IMR-90 (cell line): ENCODE results near the gene LINC01488.

Source experiments
- CTCF ChIP-seq: conservative IDR thresholded peaks from 2 replicates; pipeline ENCODE4 v1.5.1; 2012; ENCODE audit warnings: mild to moderate bottlenecking, low read depth, low read length, improper control_type of control experiment
- RAD21 ChIP-seq: IDR thresholded peaks from 2 replicates; pipeline ENCODE4 v1.6.1; 2012; ENCODE audit warnings: low read length, improper control_type of control experiment
- SMC3 ChIP-seq: fragments of 150-350 bp; IDR thresholded peaks from 2 replicates; pipeline ENCODE4 v1.6.1; 2016; ENCODE audit warnings: low read depth, mild to moderate bottlenecking, antibody characterized with exemption, low read length, moderate library complexity
- USF2 ChIP-seq: fragments of 150-350 bp; IDR thresholded peaks from 2 replicates; pipeline ENCODE4 v1.6.1; 2017; ENCODE audit warnings: mild to moderate bottlenecking, antibody characterized with exemption, low read length, low read depth

- TF ChIP-seq CTCF (no peak), USF2 (no peak), RAD21 (no peak), SMC3 (no peak)
These were observed 6.5 kb downstream of the LINC01488 start for GRCh38 chr11:69487849-69488542.
